GM19025 (cell line): ENCODE data around the gene SOD2.
"Not testable (repeated sequence)": the region's sequence is repeated elsewhere in the genome, so short reads cannot be mapped to it uniquely, and the experiment has no call there.

Experiments
- ATAC-seq: cut with Tn5 transposase; IDR thresholded peaks from one replicate; pipeline ENCODE4 v1.9.1; 2021; ENCODE audit warnings: mild to moderate bottlenecking, low read depth, moderate library complexity; ENCODE audit not compliant: unreplicated experiment

SOD2 gene

DNA sequence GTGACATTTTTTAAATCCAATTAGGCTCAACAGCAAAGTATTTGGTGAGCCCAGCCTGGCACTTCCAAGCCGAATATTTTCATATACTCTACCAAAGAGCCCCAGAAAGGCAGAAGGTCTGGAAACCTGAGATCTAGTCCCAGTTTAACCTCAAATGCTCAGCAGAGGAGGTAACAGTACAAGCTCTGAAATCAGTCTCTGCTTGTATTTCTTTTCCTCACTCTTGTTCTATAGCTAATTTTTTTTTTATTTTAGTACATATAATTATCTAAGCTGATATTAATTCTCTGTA, 9.1 kb downstream of the SOD2 start:
- no peak for ATAC-seq

DNA sequence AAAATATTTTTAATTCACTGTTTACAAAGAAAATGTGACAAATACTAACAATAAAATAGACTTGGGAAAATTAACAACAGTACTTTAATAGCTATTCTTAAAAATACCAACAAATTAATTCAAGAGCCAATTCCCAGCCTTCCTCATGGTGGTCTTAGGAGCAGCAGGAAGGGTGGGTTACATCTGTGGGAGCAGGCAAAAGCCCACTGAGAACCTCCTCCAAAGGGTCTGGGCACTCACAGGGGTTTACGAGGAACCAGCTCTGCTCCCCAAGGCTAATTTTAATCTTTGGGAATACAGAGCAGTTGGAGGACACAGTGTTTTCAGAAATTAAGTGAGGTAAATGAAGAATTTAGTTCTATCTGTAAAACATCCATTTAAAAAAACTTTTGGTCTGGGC, 10.2 kb downstream of the SOD2 start:
- no peak for ATAC-seq

DNA sequence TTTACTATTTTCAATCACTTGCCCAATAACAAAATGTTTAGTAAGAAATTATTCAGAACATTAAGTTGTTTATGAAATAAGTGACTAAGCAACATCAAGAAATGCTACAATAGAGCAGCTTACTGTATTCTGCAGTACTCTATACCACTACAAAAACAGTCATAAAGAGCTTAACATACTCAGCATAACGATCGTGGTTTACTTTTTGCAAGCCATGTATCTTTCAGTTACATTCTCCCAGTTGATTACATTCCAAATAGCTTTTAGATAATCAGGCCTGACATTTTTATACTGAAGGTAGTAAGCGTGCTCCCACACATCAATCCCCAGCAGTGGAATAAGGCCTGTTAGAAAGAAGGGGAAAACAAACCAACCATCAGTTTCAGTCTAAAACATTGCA, 10.7 kb downstream of the SOD2 start:
- ATAC-seq = no peak

DNA sequence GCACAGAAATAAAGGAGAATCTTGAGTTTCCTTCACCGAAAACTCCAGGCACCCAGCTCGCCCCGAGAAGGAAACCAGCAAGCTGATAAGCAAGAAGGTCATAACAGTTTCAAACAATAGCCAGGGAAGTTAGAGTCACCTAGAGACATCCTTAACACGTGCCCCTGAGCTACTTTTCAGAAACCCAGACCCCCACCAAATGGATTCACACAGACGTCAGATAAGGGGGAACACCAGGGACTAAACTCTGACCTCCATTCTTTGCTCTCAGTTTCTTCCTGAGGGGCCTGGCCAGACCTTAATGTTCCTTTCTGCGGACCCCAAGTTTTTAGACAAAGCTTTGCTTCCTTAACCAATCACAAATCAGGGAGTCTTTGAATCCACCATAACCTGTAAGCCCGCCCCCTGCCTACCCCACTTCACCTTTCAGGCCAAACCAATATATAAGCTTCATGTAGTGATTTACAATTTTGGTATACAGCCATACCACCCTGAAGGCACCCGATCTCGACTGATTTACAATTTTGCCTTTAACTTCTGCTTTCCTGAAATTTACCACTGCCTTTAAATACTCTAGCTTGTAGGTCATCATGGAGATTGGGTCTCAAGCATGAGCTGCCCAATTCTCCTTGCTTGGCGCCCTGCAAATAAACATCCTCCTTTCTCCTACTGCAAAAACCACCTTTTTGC, 11.7 kb downstream of the SOD2 start:
- ATAC-seq = no peak

DNA sequence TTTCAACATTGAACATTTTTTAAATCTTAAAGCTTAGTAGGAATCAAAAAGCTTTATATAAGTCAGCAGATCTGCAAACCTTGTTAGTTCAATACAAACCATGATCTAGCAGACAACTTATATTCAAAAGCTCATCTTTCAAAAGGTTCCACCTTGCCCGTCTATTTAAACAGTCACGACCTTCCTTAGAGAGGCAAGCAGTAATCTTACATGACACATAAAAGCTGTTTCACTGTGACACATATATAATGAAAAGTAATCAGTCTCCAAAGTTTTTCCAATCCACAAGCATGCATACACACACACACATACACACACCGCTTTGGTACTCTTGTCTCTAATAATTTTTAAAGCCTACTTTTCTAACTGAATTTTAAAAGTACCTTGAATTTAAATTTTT, 12.9 kb downstream of the SOD2 start:
- ATAC-seq = no peak

DNA sequence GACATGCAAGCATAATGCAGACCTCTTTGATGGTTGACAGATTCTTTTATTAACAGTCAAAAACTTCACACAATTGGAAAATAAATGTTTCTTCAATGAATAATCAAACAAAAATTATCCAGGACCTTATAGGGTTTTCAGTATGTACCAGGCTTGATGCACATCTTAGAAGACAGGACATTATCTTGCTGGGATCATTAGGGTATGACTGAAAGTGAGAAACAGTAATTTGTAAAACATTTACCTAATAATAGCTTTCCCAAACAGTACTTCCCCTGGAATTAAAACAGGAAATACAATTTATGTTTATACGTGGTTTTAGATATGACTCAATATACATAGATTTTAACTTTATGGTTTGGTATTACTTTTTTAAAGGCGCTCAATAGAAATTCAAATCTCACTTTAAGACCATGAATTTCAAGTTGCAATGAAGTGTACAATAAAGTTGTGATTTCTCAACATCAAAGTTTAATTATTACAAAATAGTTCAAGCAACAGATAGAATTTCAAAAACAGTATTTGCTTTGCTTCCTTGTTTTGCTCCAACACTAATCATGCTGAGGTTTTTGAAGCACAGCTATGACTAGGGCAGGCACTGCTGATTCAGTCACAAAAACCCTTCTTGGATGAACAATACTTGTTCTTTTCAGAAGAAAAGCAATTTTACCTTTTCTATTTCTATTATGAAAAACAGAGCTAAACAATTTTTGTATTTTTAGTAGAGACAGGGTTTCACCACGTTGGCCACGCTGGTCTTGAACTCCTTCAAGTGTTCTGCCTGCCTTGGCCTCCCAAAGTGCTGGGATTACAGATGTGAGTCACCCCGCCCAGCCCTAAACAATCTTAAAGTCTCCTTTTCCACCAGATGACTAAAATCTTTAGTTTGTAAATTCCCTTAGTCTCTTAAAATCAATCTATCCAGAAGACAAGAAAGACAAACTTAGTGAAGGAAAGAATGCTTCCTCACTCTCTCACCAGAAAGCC, 13.7 kb downstream of the SOD2 start:
- ATAC-seq = no peak

DNA sequence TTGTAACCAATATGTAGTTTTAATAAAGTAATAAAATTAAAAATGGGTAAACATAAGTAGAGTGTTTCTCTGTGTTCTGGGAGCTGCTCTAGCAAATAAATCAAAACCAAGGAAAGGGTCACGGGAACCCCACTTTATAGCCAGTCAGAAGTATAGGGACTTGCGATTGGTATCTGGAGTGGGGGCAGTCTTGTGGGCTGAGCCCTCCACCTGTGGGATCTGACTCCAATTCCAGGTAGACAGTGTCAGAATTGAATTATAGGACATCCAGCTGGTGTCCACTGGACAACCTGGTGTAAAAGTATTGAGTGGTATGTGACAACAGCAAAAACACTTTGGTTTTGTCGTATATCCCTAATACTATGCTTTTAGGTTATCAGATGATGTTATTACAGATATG, 14.5 kb downstream of the SOD2 start:
- ATAC-seq = no peak

DNA sequence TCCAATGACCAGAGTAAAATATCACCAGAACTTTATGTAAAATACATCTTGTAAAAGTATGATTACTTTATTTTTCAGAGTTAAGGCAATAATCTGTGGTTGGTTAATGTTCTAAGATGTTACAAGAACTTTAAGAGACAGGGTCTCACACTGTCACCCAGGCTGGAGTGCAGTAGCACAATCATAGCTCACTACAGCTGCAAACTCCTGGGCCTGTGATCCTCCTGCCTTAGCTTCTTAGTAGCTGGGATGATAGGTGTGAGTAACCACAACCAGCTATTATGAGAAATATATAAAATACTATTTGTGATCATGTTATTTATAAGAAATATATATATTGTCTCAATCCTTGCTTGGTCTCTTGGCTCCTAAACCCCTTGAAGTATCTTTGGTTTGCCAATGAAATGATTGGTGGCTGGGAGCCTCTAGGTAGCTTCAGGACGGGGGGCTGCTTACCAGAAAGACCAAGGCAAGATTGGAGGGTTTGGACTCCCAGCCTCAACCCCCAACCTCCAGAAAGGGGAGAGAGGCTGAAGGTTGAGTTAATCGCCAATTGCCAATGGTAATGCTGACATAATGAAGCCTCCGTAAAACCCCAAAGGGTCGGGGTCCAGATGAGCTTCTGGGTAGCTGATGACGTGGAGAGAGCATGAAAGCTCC, 15.4 kb downstream of the SOD2 start:
- ATAC-seq = no peak

DNA sequence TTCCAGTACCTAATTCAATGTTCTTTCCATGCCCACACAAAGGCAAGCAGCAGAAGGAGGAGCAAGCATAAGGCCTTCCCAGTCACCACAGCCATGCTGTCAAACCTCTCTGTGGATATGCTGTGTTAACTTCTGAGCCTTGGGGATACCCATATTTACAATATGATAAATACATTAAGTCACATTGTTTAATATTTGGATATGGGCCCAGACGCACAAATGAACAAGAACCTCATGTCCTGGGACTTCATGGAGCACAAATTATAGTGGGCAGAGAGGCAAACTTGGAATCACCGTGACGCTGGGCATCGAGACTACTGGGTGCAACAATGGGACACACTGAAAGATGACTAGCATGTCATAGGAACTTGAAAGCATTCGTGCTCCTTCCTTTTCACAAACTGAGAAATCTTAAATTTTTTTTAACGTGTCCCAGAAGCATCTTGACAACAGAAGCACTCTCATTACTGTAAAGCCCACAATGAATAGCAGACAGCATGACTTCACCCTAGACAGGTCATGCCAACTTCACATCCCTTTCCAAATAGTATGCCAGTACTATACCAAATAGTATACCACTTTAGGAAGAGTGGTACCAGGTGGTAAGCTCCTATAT, 16.0 kb downstream of the SOD2 start:
- no peak for ATAC-seq

DNA sequence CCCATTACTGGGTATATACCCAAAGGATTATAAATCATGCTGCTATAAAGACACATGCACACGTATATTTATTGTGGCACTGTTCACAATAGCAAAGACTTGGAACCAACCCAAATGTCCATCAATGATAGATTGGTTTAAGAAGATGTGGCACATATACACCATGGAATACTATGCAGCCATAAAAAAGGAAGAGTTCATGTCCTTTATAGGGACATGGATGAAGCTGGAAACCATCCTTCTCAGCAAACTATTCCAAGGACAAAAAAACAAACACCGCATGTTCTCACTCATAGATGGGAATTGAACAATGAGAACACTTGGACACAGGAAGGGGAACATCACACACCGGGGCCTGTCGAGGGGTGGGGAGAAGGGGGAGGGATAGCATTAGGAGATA, 16.8 kb downstream of the SOD2 start:
- ATAC-seq = not testable (repeated sequence)

DNA sequence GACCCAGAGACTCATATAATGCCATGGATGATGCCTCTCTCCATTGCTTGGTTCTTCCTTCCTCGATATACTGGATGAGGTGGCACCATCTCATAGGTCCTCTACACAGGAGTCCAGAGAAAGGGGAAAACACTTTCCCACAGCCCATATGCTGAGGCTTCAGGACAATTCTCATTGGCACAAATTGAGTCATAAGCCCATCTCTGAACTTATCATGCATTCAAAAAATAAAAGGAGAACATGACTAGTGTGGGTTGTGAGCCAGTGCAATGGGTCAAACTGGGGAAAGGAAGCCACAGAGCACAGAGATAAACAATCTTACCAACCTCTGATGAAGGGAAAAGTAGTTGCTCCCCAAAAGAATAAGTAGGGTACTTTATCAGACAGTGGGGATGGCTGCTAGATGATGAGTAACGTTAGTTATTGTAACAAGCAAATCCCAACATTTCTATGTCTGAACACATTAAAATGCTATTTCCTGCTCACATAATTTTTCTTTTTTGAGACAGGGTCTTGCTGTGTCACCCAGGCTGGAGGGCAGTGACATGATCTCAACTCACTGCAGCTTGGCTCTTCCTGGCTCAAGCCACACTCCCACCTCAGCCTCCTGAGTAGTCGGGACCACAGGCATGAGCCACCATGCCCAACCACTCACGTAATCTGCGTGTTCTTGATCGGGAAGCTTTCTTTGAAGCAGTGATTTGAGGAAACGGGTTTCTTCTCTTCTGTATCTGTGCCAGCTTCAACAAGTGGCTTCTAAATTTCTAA, 27.0 kb downstream of the SOD2 start:
- no peak for ATAC-seq

DNA sequence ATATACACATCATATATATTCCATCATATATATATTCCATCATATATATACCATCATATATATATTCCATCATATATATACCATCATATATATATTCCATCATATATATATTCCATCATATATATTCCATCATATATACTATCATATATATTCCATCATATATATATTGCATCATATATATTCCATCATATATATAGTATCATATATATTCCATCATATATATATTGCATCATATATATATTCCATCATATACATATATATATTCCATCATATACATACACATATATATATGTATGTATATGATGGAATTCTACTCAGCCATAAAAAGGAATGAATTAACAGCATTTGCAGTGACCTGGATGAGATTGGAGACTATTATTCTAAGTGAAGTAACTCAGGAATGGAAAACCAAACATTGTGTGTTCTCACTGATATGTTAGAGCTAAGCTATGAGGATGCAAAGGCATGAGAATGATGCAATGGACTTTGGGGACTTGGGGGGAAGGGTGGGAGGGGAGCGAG, 29.6 kb downstream of the SOD2 start:
- not testable (repeated sequence) for ATAC-seq

DNA sequence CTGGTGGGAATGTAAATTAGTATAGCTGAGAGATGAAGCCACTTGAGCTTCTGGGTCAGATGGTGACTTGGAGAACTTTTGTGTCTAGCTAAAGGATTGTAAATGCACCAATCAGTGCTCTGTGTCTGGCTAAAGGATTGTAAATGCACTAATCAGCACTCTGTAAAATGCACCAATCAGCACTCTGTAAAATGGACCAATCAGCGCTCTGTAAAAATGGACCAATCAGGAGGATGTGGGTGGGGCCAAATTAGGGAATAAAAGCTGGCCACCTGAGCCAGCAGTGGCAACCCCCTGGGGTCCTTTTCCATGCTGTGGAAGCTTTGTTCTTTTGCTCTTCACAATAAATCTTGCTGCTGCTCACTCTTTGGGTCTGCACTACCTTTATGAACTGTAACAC, 31.1 kb downstream of the SOD2 start:
- not testable (repeated sequence) for ATAC-seq

DNA sequence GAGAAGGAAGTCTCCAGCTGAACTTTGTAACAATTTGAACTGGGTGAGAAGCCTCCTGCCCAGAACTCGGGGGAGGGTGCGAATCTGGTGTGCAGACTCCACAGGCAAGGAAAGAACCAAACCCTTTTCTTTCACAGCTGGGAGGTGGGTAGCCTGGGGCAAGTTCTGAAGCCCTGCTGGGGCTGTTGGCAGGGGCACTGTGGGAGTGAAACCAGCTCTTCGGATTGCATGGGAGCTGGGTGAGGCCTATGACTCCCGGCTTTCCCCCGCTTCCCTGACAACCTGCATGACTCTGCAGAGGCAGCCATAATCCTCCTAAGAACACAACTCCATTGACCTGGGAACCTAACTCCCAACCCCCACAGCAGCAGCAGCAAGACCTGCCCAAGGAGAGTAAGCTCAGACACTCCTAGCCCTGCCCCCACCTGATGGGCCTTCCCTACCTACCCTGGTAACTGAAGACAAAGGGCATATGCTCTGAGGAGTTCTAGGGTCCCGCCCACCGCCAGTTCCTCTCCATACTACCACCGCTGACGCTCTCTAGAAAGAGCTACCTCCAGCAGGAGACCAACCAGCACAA, 37.5 kb downstream of the SOD2 start:
- ATAC-seq = no peak

DNA sequence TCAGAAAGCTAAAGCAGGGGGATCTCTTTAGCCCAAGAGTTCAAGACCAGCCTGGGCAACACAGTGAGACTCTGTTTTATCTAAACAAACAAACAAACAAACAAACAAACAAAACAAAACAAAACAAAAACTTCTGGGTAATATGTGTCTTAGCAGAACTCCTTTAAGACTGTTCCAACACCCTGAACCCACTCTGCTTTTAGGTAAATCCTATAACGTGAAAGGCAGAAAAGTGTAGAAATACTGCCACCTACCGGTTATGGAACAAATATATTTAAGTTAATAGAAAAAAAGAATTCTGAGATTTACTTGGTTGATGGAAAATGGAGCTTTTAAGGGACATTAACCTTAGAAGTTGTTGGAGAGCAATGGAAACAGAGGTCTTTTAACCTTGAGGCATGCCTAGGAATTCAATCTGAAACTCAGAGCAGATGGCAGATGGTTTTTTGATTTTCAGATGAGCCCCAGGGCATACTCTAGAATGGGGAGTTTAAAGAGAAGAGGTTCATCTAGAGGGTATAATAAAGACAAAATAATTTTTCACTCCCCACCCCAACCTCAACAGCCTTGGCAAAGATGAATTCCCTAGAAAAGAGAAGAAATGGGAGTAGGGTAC, 38.5 kb downstream of the SOD2 start:
- ATAC-seq = no peak

DNA sequence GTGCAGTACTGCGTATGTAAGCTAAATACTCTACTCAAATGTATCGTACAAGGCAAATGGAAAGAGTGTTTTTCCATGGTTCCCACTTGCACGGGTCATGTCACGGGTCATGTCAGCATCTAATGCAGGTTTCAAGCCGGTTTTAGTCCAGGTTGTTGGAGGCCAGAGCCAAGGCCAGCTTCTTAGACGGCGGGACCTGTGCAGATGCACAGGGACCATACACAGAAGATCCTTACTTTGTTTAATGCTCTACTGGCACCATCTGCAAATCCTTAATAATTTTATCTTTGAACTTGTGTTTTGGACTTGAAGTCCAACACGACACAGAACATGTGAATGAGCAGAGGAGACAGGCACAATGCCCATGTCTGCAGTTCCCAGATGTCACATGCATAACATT, 42.7 kb downstream of the SOD2 start:
- no peak for ATAC-seq

DNA sequence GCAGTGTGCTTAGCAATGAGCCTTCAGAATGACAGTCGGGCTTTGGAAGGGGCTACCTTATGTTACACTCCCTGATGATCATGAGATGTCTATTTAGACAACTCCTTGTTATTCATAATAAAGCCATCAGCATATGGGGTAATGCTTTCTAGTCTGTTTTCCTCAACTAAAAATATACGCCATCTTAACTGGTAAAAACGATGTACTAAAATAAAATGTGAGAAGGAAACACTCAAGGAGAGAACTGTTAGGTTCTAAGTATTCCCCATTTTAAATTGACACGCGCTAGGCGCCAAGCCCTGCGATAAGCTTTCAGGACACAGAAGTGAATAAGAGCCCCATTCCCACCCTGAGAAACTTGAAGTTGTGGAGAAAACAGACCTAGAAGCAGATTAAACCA, 43.6 kb downstream of the SOD2 start:
- no peak for ATAC-seq

DNA sequence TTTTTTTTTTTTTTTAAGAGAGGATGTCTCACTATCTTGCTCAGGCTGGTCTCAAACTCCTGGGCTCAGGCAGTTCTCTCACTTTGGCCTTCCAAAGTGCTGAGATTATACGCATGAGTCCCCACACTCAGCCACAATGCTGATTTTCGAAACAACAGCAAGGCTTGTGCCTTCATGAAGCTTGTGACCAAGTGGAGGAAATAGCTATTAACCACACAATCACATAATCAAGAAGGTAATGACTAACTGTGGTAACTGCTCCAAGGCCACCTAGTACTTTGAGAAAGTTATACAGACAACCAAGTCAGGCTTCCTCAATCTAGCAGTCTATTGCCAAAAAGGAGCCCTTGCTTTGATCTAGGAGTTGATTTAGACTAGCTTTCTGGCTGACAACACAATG, 46.3 kb downstream of the SOD2 start:
- peak; percentile 86 for ATAC-seq

DNA sequence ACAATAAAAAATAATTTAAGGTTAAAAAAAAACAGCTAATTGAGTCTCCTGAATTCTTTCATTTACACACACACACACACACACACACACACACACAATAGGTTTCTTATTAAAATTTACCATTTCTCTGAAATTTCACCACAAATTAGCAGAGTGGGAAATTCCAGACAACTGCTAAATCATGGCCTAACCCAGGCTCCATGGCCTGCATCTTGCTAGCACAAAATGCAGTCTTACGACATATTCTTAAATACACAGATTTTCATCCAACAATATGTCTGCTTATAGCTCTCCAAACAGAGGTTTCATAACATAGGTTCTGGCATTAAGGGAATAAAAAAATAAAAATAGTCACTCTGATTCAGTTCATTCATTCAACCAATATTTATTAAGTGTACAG, 46.9 kb downstream of the SOD2 start:
- ATAC-seq = no peak
